GM18526 (cell line): ENCODE measurements around the gene HES5.
A peak's percentile ranks its signal among the peaks of the same experiment; 100 is the strongest.

Source experiments
- POLR2A ChIP-seq: IDR thresholded peaks from 3 replicates; pipeline ENCODE4 v1.6.1; 2011; ENCODE audit not compliant: insufficient read length; ENCODE audit errors: extremely low read depth

The HES5 gene

GRCh38 chr1:2525920-2526823, 3.9 kb downstream of the HES5 start, which contains the start of gene PANK4:
TSS of gene PANK4 (minus strand) at chr1:2526596. CDS start at chr1:2526587, 9 bp downstream.
- TF ChIP-seq POLR2A: peak; percentile 64

GRCh38 chr1:2525572-2525919, 4.5 kb downstream of the HES5 start:
- no peak for TF ChIP-seq POLR2A

- no peak for TF ChIP-seq POLR2A
These were observed 6.0 kb downstream of the HES5 start for GRCh38 chr1:2523891-2524609.

GRCh38 chr1:2523191-2523890, 6.7 kb downstream of the HES5 start:
- no peak for TF ChIP-seq POLR2A

- TF ChIP-seq POLR2A: no peak
These were observed 7.8 kb downstream of the HES5 start for GRCh38 chr1:2522230-2522629.

GRCh38 chr1:2520806-2521205, 9.3 kb downstream of the HES5 start:
- TF ChIP-seq POLR2A: no peak

- no peak for TF ChIP-seq POLR2A
These were observed 9.9 kb downstream of the HES5 start for GRCh38 chr1:2520206-2520605.

GRCh38 chr1:2519729-2520128, 10.3 kb downstream of the HES5 start:
- TF ChIP-seq POLR2A: no peak

GRCh38 chr1:2519029-2519685, 10.9 kb downstream of the HES5 start:
- no peak for TF ChIP-seq POLR2A

GRCh38 chr1:2518528-2518927, 11.5 kb downstream of the HES5 start:
- TF ChIP-seq POLR2A: no peak

GRCh38 chr1:2517966-2518365, 12.1 kb downstream of the HES5 start:
- no peak for TF ChIP-seq POLR2A

GRCh38 chr1:2516946-2517345, 13.1 kb downstream of the HES5 start:
- TF ChIP-seq POLR2A: no peak

- no peak for TF ChIP-seq POLR2A
These were observed 13.9 kb downstream of the HES5 start for GRCh38 chr1:2516124-2516523.

- no peak for TF ChIP-seq POLR2A
These were observed 14.3 kb downstream of the HES5 start for GRCh38 chr1:2515763-2516080.
